ENCODE measurements around the gene RPS27L. TPM values are rescaled to one million over a fixed set of nuclear protein-coding genes. Genes with fewer than 3 reads are reported as not detected.
A peak's percentile ranks its signal among the peaks of the same experiment; 100 is the strongest.

The RPS27L gene
- total RNA-seq, 1 experiment from 2014 or later, result 133 TPM

- H3K27ac Mint-ChIP-seq, result no peak overlapping the region
- no peaks in the 10 kb centered on the region for H3K9me3 Mint-ChIP-seq
- peak overlapping the region; percentile 79 for H3K4me3 Mint-ChIP-seq
- ChIA-PET CTCF (interaction anchor here (1.8 kb wide), 1 partner anchor 11 kb away, joined by 4 read pairs; no protein-coding TSS in a partner anchor), POLR2A (no interaction called here)
- TF ChIP-seq FOXP4 (CRISPR knock-in tag; IDR thresholded peaks at IDR 0.05) (no peak), ZMAT4 (CRISPR knock-in tag; IDR thresholded peaks at IDR 0.05) (no peak)
- ATAC-seq, result no peak
- peaks cover 52% of the 10 kb centered on the region for H3K4me1 Mint-ChIP-seq
- no peaks in the 10 kb centered on the region for H3K36me3 Mint-ChIP-seq
- H3K27me3 Mint-ChIP-seq (ENCODE audit: low read depth), result no peaks in the 10 kb centered on the region
- no peak for DNase-seq (ENCODE audit: low spot score)
Observed at GRCh38 chr15:63190769-63191649, 33.7 kb upstream of the RPS27L start.

GRCh38 chr15:63189941-63190768, 32.9 kb upstream of the RPS27L start:
- H3K4me3 Mint-ChIP-seq, result peak overlapping the region; percentile 79
- POLR2A ChIA-PET, result no interaction called here
- H3K27me3 Mint-ChIP-seq (ENCODE audit: low read depth), result no peaks in the 10 kb centered on the region
- no peaks in the 10 kb centered on the region for H3K9me3 Mint-ChIP-seq
- no peak for ATAC-seq
- H3K4me1 Mint-ChIP-seq, result peaks cover 43% of the 10 kb centered on the region
- peak overlapping the region; percentile 1; the same call in 1 of the 2 replicates for H3K27ac Mint-ChIP-seq
- CTCF ChIA-PET, result interaction anchor here (1.8 kb wide), 1 partner anchor 12 kb away, joined by 4 read pairs; no protein-coding TSS in a partner anchor
- DNase-seq (ENCODE audit: low spot score), result no peak
- H3K36me3 Mint-ChIP-seq, result no peaks in the 10 kb centered on the region
- no peak for TF ChIP-seq GTF2I (CRISPR knock-in tag; conservative IDR thresholded peaks at IDR 0.05)
- no peak for TF ChIP-seq SOX15 (CRISPR knock-in tag; IDR thresholded peaks at IDR 0.05)
- TF ChIP-seq ZNF317 (CRISPR knock-in tag; IDR thresholded peaks at IDR 0.05; ENCODE audit: borderline replicate concordance, low read depth), result no peak
- no peak for TF ChIP-seq FOXP1 (CRISPR knock-in tag; IDR thresholded peaks at IDR 0.05; ENCODE audit: borderline replicate concordance)
- TF ChIP-seq ZSCAN18 (CRISPR knock-in tag; IDR thresholded peaks at IDR 0.05), result no peak
- no peak for TF ChIP-seq RELA (CRISPR knock-in tag; IDR thresholded peaks at IDR 0.05; ENCODE audit: borderline replicate concordance)
- TF ChIP-seq MAX (CRISPR knock-in tag; IDR thresholded peaks at IDR 0.05), result no peak
- TF ChIP-seq NFATC4 (CRISPR knock-in tag; IDR thresholded peaks at IDR 0.05), result no peak
- TF ChIP-seq PREB (CRISPR knock-in tag; IDR thresholded peaks at IDR 0.05; ENCODE audit: borderline replicate concordance), result no peak
- TF ChIP-seq ZNF219 (CRISPR knock-in tag; IDR thresholded peaks at IDR 0.05; ENCODE audit: borderline replicate concordance), result no peak
- no peak for TF ChIP-seq MLX (CRISPR knock-in tag; IDR thresholded peaks at IDR 0.05)
- TF ChIP-seq AR (CRISPR knock-in tag; IDR thresholded peaks at IDR 0.05), result no peak
- TF ChIP-seq ZNF416 (CRISPR knock-in tag; IDR thresholded peaks at IDR 0.05), result no peak
- TF ChIP-seq ATF1 (CRISPR knock-in tag; IDR thresholded peaks at IDR 0.05), result no peak
- TF ChIP-seq ZNF532 (CRISPR knock-in tag; IDR thresholded peaks at IDR 0.05; ENCODE audit: borderline replicate concordance), result no peak
- no peak for TF ChIP-seq EMX1 (CRISPR knock-in tag; IDR thresholded peaks at IDR 0.05)
